Hematopoietic multipotent progenitor cell treated with erythropoietin and hydrocortisone succinate and interleukin-3 and kit ligand, for 8 days (in vitro differentiated cells): ENCODE results near the gene MCF2L.

Source experiments
- DNase-seq: peaks from one replicate; pipeline ENCODE4 v3.0.0-alpha.2; 2015

The MCF2L gene

GRCh38 chr13:113000575-113000974 lies 31.6 kb downstream of the MCF2L start:
- no peak for DNase-seq

- DNase-seq: no peak
Measured at GRCh38 chr13:113001241-113002140, 32.5 kb downstream of the MCF2L start.

GRCh38 chr13:113002206-113002912 lies 33.3 kb downstream of the MCF2L start:
- no peak for DNase-seq

GRCh38 chr13:113002913-113003290 lies 33.9 kb downstream of the MCF2L start:
- no peak for DNase-seq

- no peak for DNase-seq
Measured at GRCh38 chr13:113004126-113004525, 35.1 kb downstream of the MCF2L start.

GRCh38 chr13:113005076-113005865 lies 36.3 kb downstream of the MCF2L start:
- DNase-seq: no peak

- DNase-seq: no peak
Measured at GRCh38 chr13:113005997-113006396, 37.0 kb downstream of the MCF2L start.

- DNase-seq: no peak
Measured at GRCh38 chr13:113006660-113007059, 37.6 kb downstream of the MCF2L start.

GRCh38 chr13:113008851-113009250 lies 39.8 kb downstream of the MCF2L start:
- DNase-seq: no peak

- DNase-seq: no peak
Measured at GRCh38 chr13:113009743-113010509, 40.9 kb downstream of the MCF2L start.

GRCh38 chr13:113010510-113010865 lies 41.5 kb downstream of the MCF2L start:
- no peak for DNase-seq

GRCh38 chr13:113013303-113013702 lies 44.3 kb downstream of the MCF2L start:
- no peak for DNase-seq

- DNase-seq: no peak
Measured at GRCh38 chr13:113013878-113014751, 45.1 kb downstream of the MCF2L start.

GRCh38 chr13:113014752-113015745 lies 46.0 kb downstream of the MCF2L start:
- DNase-seq: no peak

- no peak for DNase-seq
Measured at GRCh38 chr13:113015826-113016525, 47.0 kb downstream of the MCF2L start.

GRCh38 chr13:113016526-113017295 lies 47.7 kb downstream of the MCF2L start:
- DNase-seq: no peak

- no peak for DNase-seq
Measured at GRCh38 chr13:113017506-113018215, 48.6 kb downstream of the MCF2L start.
